Testis (tissue), 3 donors: ENCODE measurements around the gene TNFRSF17. TPM values are rescaled to one million over a fixed set of nuclear protein-coding genes. Genes with fewer than 3 reads are reported as not detected.
"Not testable (repeated sequence)": the region's sequence is repeated elsewhere in the genome, so short reads cannot be mapped to it uniquely, and the experiment has no call there.

Source experiments
- DNase-seq: peaks from one replicate; pipeline ENCODE4 v3.0.0-alpha.2; 2019
- H3K27ac ChIP-seq, 2 donors: fragments of 200-600 bp; sonication (generic); one replicate each; pipeline ENCODE4 v1.5.1; 2019
- H3K27me3 ChIP-seq: fragments of 200-600 bp; sonication (generic); one replicate; pipeline ENCODE4 v1.5.1; 2019
- H3K36me3 ChIP-seq: fragments of 200-600 bp; sonication (generic); one replicate; pipeline ENCODE4 v1.5.1; 2017; ENCODE audit warnings: low read depth; ENCODE audit errors: missing control alignments
- H3K4me1 ChIP-seq: fragments of 200-600 bp; sonication (generic); one replicate; pipeline ENCODE4 v1.5.1; 2019
- H3K4me3 ChIP-seq, 2 donors: fragments of 200-600 bp; sonication (generic); one replicate each; pipeline ENCODE4 v1.5.1; 2017 to 2019
- H3K9me3 ChIP-seq: fragments of 200-600 bp; sonication (generic); one replicate; pipeline ENCODE4 v1.5.1; 2017
- POLR2A ChIP-seq: fragments of 450-650 bp; IDR thresholded peaks from one replicate; pipeline ENCODE4 v1.6.1; 2017; ENCODE audit warnings: antibody characterized with exemption, mild to moderate bottlenecking, moderate library complexity
- WGBS, 2 donors: methylation state at CpG; one replicate each; pipeline ENCODE4 v1.1.5; 2018; 5-methylcytosine and 5-hydroxymethylcytosine counted together
- intact Hi-C: fragments of 100-400 bp; cut with DNase I; formaldehyde crosslinking; loops from one replicate; pipeline ENCODE4 v1.15.1; 2023; ENCODE audit warnings: low total_unique reads
- polyA plus RNA-seq: library from polyadenylated mRNA; stranded (reverse); fragments of 350-450 nt; fragmentation: Illumina TruSeq; extraction: RNeasy Lipid Tissue Mini Kit (QIAGEN cat#74804); gene quantifications from one replicate; pipeline ENCODE4 v1.2.3, GENCODE V29; 2014; ENCODE audit warnings: low read depth, low replicate concordance; ENCODE audit not compliant: insufficient read depth
- total RNA-seq, 2 donors: library from RNA; depleted of rRNA; stranded (reverse); fragments of >200 nt; gene quantifications; one replicate each; pipeline ENCODE4 v1.2.3, GENCODE V29; 2016
- TF ChIP-seq, protein P1 (sequence below), 3 experiments: fragments of 450-650 bp in 2 of 3; fragments of 200-600 bp in 1 of 3; sonication (generic) in 1 of 3; IDR thresholded peaks; one replicate each; pipeline ENCODE4 v1.5.1; 2016 to 2019; ENCODE audit warnings: antibody characterized with exemption in 3 of 3, mild to moderate bottlenecking in 2 of 3, moderate library complexity in 1 of 3

Gene TNFRSF17
- total and polyA plus RNA-seq, 3 donors from 2014 or later: 3.2 to 5.2 (median 4.3) TPM

DNA sequence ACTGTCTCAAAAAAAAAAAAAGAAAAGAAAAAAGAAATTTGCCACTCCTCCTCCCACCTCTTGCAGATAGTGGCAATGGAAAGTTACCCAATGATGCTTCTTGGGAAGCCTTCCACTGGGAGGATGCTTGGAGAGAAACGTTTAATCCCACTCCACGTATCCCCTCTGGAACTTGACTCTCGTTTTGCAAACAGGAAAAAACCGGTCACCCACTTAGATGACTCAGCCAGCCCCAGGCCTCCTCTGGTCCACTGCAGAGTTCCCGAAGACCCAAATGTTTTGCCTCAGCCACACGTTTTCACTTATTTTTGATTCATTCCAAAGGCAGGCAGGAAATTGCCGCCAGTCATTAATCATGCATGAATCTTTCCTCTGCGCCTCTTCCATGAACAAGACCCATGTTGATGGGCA lies 9.3 kb upstream of the TNFRSF17 start:
- no peak overlapping the region for H3K27ac ChIP-seq

DNA sequence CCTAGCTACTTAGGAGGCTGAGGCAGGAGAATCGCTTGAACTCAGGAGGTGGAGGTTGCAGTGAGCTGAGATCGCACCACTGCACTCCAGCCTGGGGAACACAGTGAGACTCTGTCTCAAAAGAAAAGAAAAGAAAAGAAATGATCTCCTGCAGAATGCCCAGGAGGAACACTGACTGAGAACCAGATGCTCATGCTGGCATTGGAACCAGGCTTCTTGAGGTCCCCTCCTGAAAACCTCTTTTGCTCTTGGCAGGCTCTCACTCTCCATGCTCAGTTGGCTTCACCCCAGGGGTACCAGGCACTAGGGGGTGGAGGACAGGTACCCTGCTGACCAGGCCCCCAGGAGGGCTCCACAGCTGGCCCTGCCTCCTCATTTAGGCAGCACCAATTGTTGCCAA lies 8.5 kb upstream of the TNFRSF17 start:
- TF ChIP-seq, protein P1, sequence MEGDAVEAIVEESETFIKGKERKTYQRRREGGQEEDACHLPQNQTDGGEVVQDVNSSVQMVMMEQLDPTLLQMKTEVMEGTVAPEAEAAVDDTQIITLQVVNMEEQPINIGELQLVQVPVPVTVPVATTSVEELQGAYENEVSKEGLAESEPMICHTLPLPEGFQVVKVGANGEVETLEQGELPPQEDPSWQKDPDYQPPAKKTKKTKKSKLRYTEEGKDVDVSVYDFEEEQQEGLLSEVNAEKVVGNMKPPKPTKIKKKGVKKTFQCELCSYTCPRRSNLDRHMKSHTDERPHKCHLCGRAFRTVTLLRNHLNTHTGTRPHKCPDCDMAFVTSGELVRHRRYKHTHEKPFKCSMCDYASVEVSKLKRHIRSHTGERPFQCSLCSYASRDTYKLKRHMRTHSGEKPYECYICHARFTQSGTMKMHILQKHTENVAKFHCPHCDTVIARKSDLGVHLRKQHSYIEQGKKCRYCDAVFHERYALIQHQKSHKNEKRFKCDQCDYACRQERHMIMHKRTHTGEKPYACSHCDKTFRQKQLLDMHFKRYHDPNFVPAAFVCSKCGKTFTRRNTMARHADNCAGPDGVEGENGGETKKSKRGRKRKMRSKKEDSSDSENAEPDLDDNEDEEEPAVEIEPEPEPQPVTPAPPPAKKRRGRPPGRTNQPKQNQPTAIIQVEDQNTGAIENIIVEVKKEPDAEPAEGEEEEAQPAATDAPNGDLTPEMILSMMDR (IDR thresholded peaks at IDR 0.05): no peak
- TF ChIP-seq POLR2A: no peak
- WGBS, 2 donors: 91 to 95% methylated on average over 2 of the region's 2 CpGs
- no peak overlapping the region for H3K4me3 ChIP-seq
- DNase-seq: no peak
- H3K27ac ChIP-seq: no peak overlapping the region
- no peaks in the 10 kb centered on the region for H3K4me1 ChIP-seq
- no peaks in the 10 kb centered on the region for H3K9me3 ChIP-seq
- intact Hi-C loops: loop anchor here (10.0 kb wide), 1 partner anchor 108 kb away; no protein-coding TSS in a partner anchor
- no peaks in the 10 kb centered on the region for H3K27me3 ChIP-seq
- H3K36me3 ChIP-seq: no peaks in the 10 kb centered on the region

More for the DNA sequence above, 9.3 kb upstream of the TNFRSF17 start:
- H3K4me1 ChIP-seq: no peaks in the 10 kb centered on the region
- WGBS, 2 donors: 62 to 74% methylated on average over 8 of the region's 8 CpGs
- no peak for DNase-seq
- TF ChIP-seq, protein P1 (IDR thresholded peaks at IDR 0.05): no peak
- H3K4me3 ChIP-seq: no peak overlapping the region
- H3K9me3 ChIP-seq: no peaks in the 10 kb centered on the region
- H3K27me3 ChIP-seq: no peaks in the 10 kb centered on the region
- intact Hi-C loops: loop anchor here (10.0 kb wide), 1 partner anchor 109 kb away; no protein-coding TSS in a partner anchor
- no peaks in the 10 kb centered on the region for H3K36me3 ChIP-seq

DNA sequence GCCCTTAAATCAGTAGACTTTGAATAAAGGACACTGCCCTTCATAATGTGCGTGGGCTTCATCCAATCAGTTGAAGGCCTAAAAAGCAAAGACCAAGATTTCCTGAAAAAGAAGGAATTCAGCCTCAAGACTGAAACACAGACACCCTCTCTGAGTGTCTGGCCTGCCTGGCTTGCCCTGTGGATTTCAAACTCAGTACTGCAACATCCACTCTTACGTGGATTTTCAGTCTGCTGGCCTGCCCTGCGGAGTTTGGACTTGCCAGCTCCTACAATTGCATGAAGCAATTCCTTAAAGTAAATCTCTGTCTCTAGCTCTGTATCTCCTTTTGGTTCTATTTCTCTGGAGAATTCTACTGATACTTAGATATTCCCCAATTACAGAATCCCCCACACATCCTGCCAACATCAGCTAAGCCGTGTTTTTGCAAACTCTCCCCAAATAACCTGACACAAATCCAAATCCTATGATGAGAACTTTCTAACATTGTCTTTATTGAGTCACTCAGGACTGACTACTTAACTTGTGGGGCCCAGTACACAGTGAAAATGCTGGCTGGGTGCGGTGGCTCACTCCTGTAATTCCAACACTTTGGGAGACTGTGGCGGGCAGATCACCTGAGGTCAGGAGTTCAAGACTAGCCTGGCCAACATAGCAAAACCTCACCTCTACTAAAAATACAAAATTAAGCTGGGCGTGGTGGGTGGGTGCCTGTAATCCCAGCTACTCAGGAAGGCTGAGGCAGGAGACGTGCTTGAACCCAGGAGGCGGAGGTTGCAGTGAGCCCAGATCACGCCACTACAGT lies 7.2 kb upstream of the TNFRSF17 start:
- Histone ChIP-seq H3K9me3 (no peaks in the 10 kb centered on the region), H3K36me3 (no peaks in the 10 kb centered on the region), H3K27ac (no peak overlapping the region), H3K4me1 (no peaks in the 10 kb centered on the region), H3K4me3 (no peak overlapping the region), H3K27me3 (no peaks in the 10 kb centered on the region)
- DNase-seq: no peak
- TF ChIP-seq POLR2A: no peak
- TF ChIP-seq, protein P1 (IDR thresholded peaks at IDR 0.05): no peak
- 87 to 95% methylated on average over 10 of the region's 10 CpGs for WGBS, 2 donors
- intact Hi-C loops: loop anchor here (10.0 kb wide), 1 partner anchor 107 kb away; no protein-coding TSS in a partner anchor

DNA sequence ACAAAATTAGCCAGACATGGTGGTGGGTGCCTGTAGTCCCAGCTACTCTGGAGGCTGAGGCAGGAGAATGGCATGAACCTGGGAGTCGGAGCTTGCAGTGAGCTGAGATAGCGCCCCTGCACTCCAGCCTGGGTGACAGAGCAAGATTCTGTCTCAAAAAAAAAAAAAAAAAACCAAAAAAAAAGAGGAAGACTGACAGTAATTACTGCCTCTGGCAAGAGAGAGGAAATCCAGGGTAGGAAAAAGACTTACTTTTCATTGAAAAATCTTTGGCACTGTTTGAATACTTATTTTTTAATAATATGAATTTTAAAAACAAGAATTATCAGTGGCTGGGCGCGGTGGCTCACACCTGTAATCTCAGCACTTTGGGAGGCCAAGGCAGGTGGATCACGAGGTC lies 2.6 kb upstream of the TNFRSF17 start:
- H3K4me3 ChIP-seq, H3K36me3 ChIP-seq, H3K27me3 ChIP-seq, DNase-seq, H3K27ac ChIP-seq, intact Hi-C loops, H3K9me3 ChIP-seq, H3K4me1 ChIP-seq: not testable (repeated sequence)
- WGBS, 2 donors: 82 to 84% methylated on average over 5 of the region's 5 CpGs

DNA sequence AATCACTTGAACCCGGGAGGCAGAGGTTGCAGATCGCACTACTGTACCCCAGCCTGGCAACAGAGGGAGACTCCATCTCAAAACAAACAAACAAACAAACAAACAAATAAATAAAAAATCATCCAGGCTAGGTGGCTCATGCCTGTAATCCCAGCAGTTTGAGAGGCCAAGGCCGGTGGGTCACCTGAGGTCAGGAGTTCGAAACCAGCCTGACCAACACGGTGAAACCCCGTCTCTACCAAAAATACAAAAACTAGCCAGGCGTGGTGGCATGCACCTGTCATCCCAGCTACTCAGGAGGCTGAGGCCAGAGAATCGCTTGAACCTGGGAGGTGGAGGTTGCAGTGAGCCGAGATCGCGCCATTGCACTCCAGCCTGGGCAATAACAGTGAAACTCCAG lies 2.0 kb upstream of the TNFRSF17 start:
- WGBS, 2 donors: 89 to 94% methylated on average over 11 of the region's 11 CpGs
- H3K9me3 ChIP-seq, H3K4me3 ChIP-seq, H3K27me3 ChIP-seq, intact Hi-C loops, H3K27ac ChIP-seq, H3K4me1 ChIP-seq, H3K36me3 ChIP-seq, DNase-seq: not testable (repeated sequence)

DNA sequence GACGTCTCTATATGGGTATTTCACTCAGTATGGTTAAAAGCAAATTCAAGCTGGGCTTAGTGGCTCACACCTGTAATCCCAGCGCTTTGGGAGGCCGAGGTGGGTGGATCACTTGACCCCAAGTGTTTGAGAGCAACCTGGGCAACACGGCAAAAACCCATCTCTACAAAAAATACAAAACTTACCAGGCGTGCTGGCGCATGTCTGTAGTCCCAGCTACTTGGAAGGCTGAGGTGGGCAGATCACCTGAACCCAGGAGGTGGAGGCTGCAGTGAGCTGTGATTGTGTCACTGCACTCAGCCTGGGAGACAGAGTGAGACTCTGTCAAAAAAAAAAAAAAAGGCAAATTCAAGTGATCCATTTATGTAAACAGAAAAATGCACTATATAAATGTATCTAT lies 1.3 kb upstream of the TNFRSF17 start:
- DNase-seq: no peak
- H3K27me3 ChIP-seq: no peaks in the 10 kb centered on the region
- H3K4me3 ChIP-seq: no peak overlapping the region
- intact Hi-C loops: no loop called here
- TF ChIP-seq, protein P1 (IDR thresholded peaks at IDR 0.05): no peak
- no peak for TF ChIP-seq POLR2A
- peaks cover 10% of the 10 kb centered on the region for H3K4me1 ChIP-seq
- 93 to 97% methylated on average over 6 of the region's 6 CpGs for WGBS, 2 donors
- H3K27ac ChIP-seq: no peak overlapping the region
- no peaks in the 10 kb centered on the region for H3K9me3 ChIP-seq
- no peaks in the 10 kb centered on the region for H3K36me3 ChIP-seq
